HepG2 (cell line): ENCODE data around the gene MTA1. TPM values are rescaled to one million over a fixed set of nuclear protein-coding genes. Genes with fewer than 3 reads are reported as not detected.

Source experiments
- ASH2L ChIP-seq: fragments of 300-600, 200-600 bp; sonication (generic); IDR thresholded peaks from 2 replicates; pipeline ENCODE4 v1.7.0; 2017; ENCODE audit warnings: low read depth, mild to moderate bottlenecking, moderate library complexity, mixed read lengths, low read length; ENCODE audit not compliant: insufficient read length
- ATRX ChIP-seq: sonication (generic); formaldehyde crosslinking; IDR thresholded peaks from 2 replicates; pipeline ENCODE4 v1.4.0; 2020; ENCODE audit warnings: missing genetic modification reagents, borderline replicate concordance
- BCL3 ChIP-seq: sonication (generic); formaldehyde crosslinking; IDR thresholded peaks from 2 replicates; pipeline ENCODE4 v1.5.1; 2020; ENCODE audit warnings: mild to moderate bottlenecking, missing genetic modification reagents, moderate library complexity
- CHCHD3 ChIP-seq: sonication (generic); formaldehyde crosslinking; IDR thresholded peaks from 2 replicates; pipeline ENCODE4 v1.8.0; 2022; ENCODE audit warnings: mild to moderate bottlenecking, missing genetic modification reagents, moderate library complexity
- DDIT3 ChIP-seq: sonication (generic); formaldehyde crosslinking; IDR thresholded peaks from 2 replicates; pipeline ENCODE4 v1.4.0; 2020; ENCODE audit warnings: mild to moderate bottlenecking, missing genetic modification reagents
- EED ChIP-seq: sonication (generic); formaldehyde crosslinking; IDR thresholded peaks from 2 replicates; pipeline ENCODE4 v1.5.0; 2020; ENCODE audit warnings: mild to moderate bottlenecking, missing genetic modification reagents
- FOXA3 ChIP-seq: IDR thresholded peaks from 2 replicates; pipeline ENCODE4 v1.6.1; 2016; ENCODE audit warnings: missing genetic modification reagents, missing compliant biosample characterization
- MTA3 ChIP-seq: sonication (generic); formaldehyde crosslinking; IDR thresholded peaks from 2 replicates; pipeline ENCODE4 v1.4.0; 2020; ENCODE audit warnings: missing genetic modification reagents
- MTERF4 ChIP-seq: sonication (generic); formaldehyde crosslinking; IDR thresholded peaks from 2 replicates; pipeline ENCODE4 v1.8.0; 2023; ENCODE audit warnings: mild to moderate bottlenecking, missing genetic modification reagents
- NFIC ChIP-seq: IDR thresholded peaks from 2 replicates; pipeline ENCODE4 v1.6.1; 2012; ENCODE audit warnings: mild to moderate bottlenecking, low read length, inconsistent platforms
- NFKB2 ChIP-seq: sonication (generic); formaldehyde crosslinking; IDR thresholded peaks from 2 replicates; pipeline ENCODE4 v1.4.0; 2020; ENCODE audit warnings: missing genetic modification reagents, borderline replicate concordance
- PAX8 ChIP-seq: sonication (generic); formaldehyde crosslinking; IDR thresholded peaks from 2 replicates; pipeline ENCODE4 v1.8.0; 2022; ENCODE audit warnings: mild to moderate bottlenecking, missing genetic modification reagents, borderline replicate concordance
- PAXIP1 ChIP-seq: sonication (generic); formaldehyde crosslinking; conservative IDR thresholded peaks from 2 replicates; pipeline ENCODE4 v1.4.0; 2020; ENCODE audit warnings: mild to moderate bottlenecking, missing genetic modification reagents, moderate library complexity
- PHF21A ChIP-seq: sonication (generic); formaldehyde crosslinking; IDR thresholded peaks from 2 replicates; pipeline ENCODE4 v1.5.0; 2020; ENCODE audit warnings: mild to moderate bottlenecking, missing genetic modification reagents
- RFXANK ChIP-seq: IDR thresholded peaks from 2 replicates; pipeline ENCODE4 v1.6.1; 2016
- SAP130 ChIP-seq: IDR thresholded peaks from 2 replicates; pipeline ENCODE4 v1.6.1; 2016; ENCODE audit warnings: low read depth
- SIN3B ChIP-seq: fragments of 150-350 bp; IDR thresholded peaks from 2 replicates; pipeline ENCODE4 v1.6.1; 2014; ENCODE audit warnings: low read length
- SUZ12 ChIP-seq: fragments of 150-350 bp; IDR thresholded peaks from 2 replicates; pipeline ENCODE4 v1.6.1; 2014; ENCODE audit warnings: low read depth, low read length
- TAF15 ChIP-seq: fragments of 200-400 bp; formaldehyde crosslinking; IDR thresholded peaks from one replicate; pipeline ENCODE4 v1.6.1; 2018; ENCODE audit warnings: mild to moderate bottlenecking, low read depth, low read length; ENCODE audit not compliant: poor library complexity, severe bottlenecking
- YEATS2 ChIP-seq: sonication (generic); formaldehyde crosslinking; IDR thresholded peaks from 2 replicates; pipeline ENCODE4 v1.4.0; 2020; ENCODE audit warnings: missing genetic modification reagents, borderline replicate concordance
- ZNF30 ChIP-seq: sonication (generic); formaldehyde crosslinking; IDR thresholded peaks from 2 replicates; pipeline ENCODE4 v1.5.0; 2020; ENCODE audit warnings: mild to moderate bottlenecking, missing genetic modification reagents
- ZNF451 ChIP-seq: sonication (generic); formaldehyde crosslinking; IDR thresholded peaks from 2 replicates; pipeline ENCODE4 v1.5.0; 2020; ENCODE audit warnings: mild to moderate bottlenecking, missing genetic modification reagents
- ZNF841 ChIP-seq: sonication (generic); formaldehyde crosslinking; IDR thresholded peaks from 2 replicates; pipeline ENCODE4 v1.8.1; 2023; ENCODE audit warnings: missing genetic modification reagents, borderline replicate concordance
- ZSCAN25 ChIP-seq: sonication (generic); formaldehyde crosslinking; IDR thresholded peaks from 2 replicates; pipeline ENCODE4 v1.8.0; 2022; ENCODE audit warnings: mild to moderate bottlenecking, missing genetic modification reagents
- ZSCAN30 ChIP-seq: sonication (generic); formaldehyde crosslinking; IDR thresholded peaks from 2 replicates; pipeline ENCODE4 v1.5.0; 2020; ENCODE audit warnings: mild to moderate bottlenecking, missing genetic modification reagents
- polyA plus RNA-seq, 8 experiments: library from polyadenylated mRNA; depleted of rRNA in 3 of 8; stranded (reverse) in 7 of 8; unstranded in 1 of 8; fragments of >200 nt; fragmentation: Illumina TruSeq in 4 of 8; extraction: Trizol in 4 of 8; gene quantifications; 2 replicates each; pipeline versions ENCODE4 v1.2.1 to v1.2.3, GENCODE V29; 2011 to 2016; ENCODE audit warnings: low read depth in 4 of 8, missing spikeins in 1 of 8, mixed read lengths in 1 of 8; ENCODE audit not compliant: insufficient read depth in 1 of 8
- total RNA-seq, 5 experiments: library from RNA; depleted of rRNA; stranded (reverse); fragments of >200 nt; fragmentation: Illumina TruSeq; extraction: Trizol; gene quantifications; 2 replicates each; pipeline ENCODE4 v1.2.3, GENCODE V29; 2016; ENCODE audit warnings: low read depth in 1 of 5

Gene MTA1
- total and polyA plus RNA-seq, 2 of the 13 experiments (the other 11 are each of a cell fraction or from before 2014, with no cell fraction given) = 35.2 to 85.8 TPM

- TF ChIP-seq PAXIP1 (CRISPR knock-in tag) = peak; percentile 54
- TF ChIP-seq ZNF30 = no peak
- TF ChIP-seq ZNF451 = peak; percentile 57; the same call in 1 of the 2 replicates
- peak; percentile 56; the same call in 1 of the 2 replicates for TF ChIP-seq FOXA3 (CRISPR knock-in tag)
- TF ChIP-seq YEATS2 = peak; percentile 80
- peak; percentile 33 for TF ChIP-seq TAF15
- TF ChIP-seq ASH2L = peak; percentile 24
- 0 out of 2 replicates have a peak, but pooled peaks have one; percentile 17 for TF ChIP-seq ZNF841 (CRISPR knock-in tag)
- TF ChIP-seq SUZ12 = no peak
- TF ChIP-seq ZSCAN25 (CRISPR knock-in tag) = peak; percentile 64; the same call in 1 of the 2 replicates
- no peak; the same call in 1 of the 2 replicates for TF ChIP-seq NFIC
- TF ChIP-seq EED = peak; percentile 18; the same call in 1 of the 2 replicates
- peak; percentile 34; the same call in 1 of the 2 replicates for TF ChIP-seq NFKB2 (CRISPR knock-in tag)
- no peak for TF ChIP-seq DDIT3 (CRISPR knock-in tag)
- TF ChIP-seq PHF21A (CRISPR knock-in tag) = peak; percentile 96
- no peak for TF ChIP-seq ZSCAN30 (CRISPR knock-in tag)
- TF ChIP-seq CHCHD3 (CRISPR knock-in tag) = peak; percentile 18; the same call in 1 of the 2 replicates
- TF ChIP-seq PAX8 (CRISPR knock-in tag) = no peak
- peak; percentile 91 for TF ChIP-seq SAP130 (CRISPR knock-in tag)
- no peak for TF ChIP-seq ATRX (CRISPR knock-in tag)
- TF ChIP-seq BCL3 (CRISPR knock-in tag) = peak; percentile 13
- TF ChIP-seq MTERF4 (CRISPR knock-in tag) = 0 out of 2 replicates have a peak, but pooled peaks have one; percentile 78
- 0 out of 2 replicates have a peak, but pooled peaks have one; percentile 91 for TF ChIP-seq SIN3B
- peak; percentile 66; the same call in 1 of the 2 replicates for TF ChIP-seq RFXANK (CRISPR knock-in tag)
- TF ChIP-seq MTA3 (CRISPR knock-in tag) = no peak
Observed at GRCh38 chr14:105490572-105491365, 71.1 kb downstream of the MTA1 start, which contains the start of gene TEDC1 (continued).
